ENCODE data around the gene SDC3.

SDC3 gene

DNA sequence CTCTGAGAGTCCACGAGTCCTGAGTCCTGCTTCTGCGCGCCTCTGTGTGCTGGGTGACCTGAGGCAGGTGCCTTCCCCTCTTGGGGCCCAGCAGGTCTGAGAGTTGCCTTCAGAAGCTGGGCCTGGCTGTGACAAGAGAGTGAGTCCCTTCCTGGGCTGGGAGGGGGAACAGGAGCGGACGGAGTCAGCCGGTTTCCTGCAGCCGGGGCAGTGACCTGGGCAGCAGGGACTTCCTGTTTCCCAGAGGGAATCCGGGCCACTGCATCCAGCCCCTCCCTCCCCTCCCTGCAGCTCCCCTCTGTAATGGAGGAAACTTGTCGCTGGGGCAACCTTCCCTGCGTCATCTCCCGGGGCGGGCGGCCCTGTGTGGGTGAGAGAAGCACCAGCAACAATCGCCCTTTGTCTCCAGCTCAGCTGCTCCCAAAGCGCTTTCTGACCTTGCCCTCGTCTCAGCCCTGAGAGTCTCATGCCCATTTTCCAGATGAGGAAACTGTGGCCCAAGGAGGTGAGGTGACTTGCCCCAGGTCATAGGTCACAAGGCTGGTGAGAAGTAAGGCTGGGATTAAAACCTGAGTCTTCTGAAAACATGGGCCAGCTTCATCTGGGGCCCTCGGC, 61.1 kb downstream of the SDC3 start:
- no peak for DNase-seq (ENCODE audit: low spot score)

- no peak for DNase-seq (ENCODE audit: low spot score)
Observed at GRCh38 chr1:30846587-30846986, 62.0 kb downstream of the SDC3 start.

DNA sequence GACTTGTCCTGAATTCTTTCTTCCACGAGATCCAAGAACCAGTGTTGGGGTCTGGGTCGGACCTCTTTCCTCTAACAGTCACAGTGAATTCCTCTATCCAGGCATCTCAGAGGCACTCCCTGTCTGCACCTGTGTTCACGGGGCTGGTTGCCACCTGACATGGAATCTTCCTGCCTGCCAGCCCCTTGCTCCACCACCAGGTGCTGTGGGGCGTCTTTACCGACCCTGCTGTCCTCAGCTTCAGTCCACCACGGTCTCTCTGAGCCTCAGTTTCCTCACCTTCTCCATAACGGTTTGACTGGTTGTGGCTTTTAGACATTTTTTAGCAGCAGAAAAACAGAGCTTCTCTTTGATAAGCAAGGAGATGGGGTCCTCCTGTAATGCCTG, 62.7 kb downstream of the SDC3 start:
- no peak for DNase-seq (ENCODE audit: low spot score)

DNA sequence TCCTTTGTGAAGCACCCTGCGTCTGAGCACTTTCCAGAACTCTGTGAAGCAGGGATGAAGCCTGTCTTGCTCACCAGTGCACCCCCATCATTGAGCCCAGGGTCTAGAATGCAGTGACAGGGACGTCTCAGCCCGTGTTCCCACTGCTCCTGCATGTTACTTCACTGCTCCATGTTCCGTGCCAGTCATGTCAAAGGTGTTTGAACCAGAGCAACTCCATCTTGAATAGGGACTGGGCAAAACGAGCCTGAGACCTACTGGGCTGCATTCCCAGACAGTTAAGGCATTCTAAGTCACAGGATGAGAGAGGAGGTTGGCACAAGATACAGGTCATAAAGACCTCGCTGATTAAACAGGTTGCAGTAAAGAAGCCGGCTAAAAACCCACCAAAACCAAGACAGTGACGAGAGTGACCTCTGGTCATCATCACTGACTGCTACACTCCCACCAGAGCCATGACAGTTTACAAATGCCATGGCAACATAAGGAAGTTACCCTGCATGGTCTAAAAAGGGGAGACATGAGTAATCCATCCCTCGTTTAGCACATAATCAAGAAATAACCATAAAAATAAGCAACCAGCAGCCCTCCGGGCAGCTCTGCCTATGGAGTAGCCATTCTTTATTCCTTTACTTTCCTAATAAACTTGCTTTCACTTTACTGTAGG, 63.2 kb downstream of the SDC3 start:
- no peak for DNase-seq (ENCODE audit: low spot score)

- DNase-seq (ENCODE audit: low spot score): no peak
Observed at GRCh38 chr1:30844631-30845030, 63.9 kb downstream of the SDC3 start.

- DNase-seq (ENCODE audit: low spot score): no peak
Observed at GRCh38 chr1:30842697-30843354, 65.7 kb downstream of the SDC3 start.

- DNase-seq (ENCODE audit: low spot score): no peak
Observed at GRCh38 chr1:30840904-30841598, 67.5 kb downstream of the SDC3 start.

DNA sequence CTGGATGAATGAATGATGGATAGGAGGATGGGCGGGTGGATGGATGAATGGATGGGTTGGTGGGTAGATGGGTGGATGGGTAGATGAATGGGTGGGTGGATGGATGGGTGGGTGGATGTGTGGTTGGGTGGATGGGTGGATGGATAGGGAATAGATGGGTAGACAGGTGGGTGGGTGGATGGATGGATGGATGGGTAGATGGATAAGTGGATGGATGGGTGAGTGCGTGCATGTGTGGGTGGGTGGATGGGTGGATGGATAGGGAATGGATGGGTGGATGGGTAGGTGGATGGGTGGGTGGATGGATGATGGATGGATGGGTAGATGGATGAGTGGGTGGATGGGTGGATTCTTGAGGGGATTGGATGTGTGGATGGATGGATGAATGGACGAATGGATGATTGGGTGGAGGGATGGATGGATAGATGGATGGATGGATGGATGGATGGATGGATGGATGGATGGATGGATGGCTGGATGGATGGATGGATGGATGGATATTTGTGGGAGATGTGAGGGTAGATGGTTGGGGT, 68.7 kb downstream of the SDC3 start:
- no peak for DNase-seq (ENCODE audit: low spot score)

DNA sequence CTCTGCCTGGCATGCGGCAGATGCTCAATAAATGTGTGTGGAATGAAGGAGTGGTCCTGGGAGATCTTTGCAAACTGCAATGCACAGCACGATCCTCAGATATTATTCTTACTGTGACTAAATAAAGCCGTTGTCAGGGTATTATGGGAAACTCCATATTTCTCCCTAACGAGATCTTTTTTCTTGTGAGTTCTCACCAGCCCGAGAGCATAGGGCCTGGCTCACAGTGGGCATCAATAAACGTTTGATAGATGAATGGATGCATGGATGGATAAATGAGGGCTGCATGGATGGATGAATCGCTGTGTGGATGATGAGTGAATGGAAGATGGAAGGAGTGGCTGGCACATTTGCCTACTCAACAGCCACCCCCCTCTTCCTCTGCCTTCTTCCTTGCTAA, 69.6 kb downstream of the SDC3 start:
- no peak for DNase-seq (ENCODE audit: low spot score)

DNA sequence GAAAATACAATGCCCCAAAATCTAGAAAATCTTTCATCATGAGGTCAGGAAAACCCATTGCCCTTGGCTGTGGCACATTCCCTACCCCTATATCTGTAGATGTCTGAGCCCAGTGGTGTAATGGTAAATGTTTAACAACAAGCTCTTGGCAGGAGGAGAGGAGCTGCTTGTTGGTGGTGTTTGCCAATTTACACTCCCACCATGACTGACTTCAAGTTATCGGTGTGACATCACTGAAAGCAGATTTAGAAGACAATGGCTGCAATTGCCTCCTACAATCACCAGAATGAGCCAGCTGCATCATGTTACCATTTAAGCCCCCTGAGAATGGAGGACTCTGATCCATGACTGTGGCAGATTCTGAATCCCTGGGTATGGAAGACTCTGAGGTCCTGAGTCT, 70.9 kb downstream of the SDC3 start:
- no peak for DNase-seq (ENCODE audit: low spot score)

- no peak for DNase-seq (ENCODE audit: low spot score)
Observed at GRCh38 chr1:30834253-30834652, 74.3 kb downstream of the SDC3 start.

DNA sequence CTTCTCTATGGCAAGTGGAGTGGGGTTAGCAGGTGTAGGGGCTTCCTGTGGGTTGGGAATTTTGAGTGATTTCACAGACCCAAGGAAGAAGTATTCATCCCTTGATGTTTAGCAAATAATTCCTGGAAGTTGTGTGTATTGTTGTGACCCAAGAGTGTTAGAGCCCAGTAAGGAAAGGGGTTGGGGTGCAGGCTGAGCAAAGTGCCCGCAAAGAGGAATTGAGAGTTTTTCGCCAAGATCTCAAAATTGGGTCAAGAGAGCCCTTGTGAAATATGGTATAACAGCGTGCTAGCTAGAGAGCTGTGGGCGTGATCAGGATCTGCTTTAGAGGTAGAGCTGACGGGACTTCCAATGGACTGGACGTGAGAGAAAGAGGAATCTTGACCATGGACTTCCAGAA, 78.0 kb downstream of the SDC3 start:
- no peak for DNase-seq (ENCODE audit: low spot score)

GRCh38 chr1:30829889-30830288, 78.7 kb downstream of the SDC3 start:
- no peak for DNase-seq (ENCODE audit: low spot score)

- DNase-seq (ENCODE audit: low spot score): no peak
Observed at GRCh38 chr1:30824736-30825429, 83.7 kb downstream of the SDC3 start.

DNA sequence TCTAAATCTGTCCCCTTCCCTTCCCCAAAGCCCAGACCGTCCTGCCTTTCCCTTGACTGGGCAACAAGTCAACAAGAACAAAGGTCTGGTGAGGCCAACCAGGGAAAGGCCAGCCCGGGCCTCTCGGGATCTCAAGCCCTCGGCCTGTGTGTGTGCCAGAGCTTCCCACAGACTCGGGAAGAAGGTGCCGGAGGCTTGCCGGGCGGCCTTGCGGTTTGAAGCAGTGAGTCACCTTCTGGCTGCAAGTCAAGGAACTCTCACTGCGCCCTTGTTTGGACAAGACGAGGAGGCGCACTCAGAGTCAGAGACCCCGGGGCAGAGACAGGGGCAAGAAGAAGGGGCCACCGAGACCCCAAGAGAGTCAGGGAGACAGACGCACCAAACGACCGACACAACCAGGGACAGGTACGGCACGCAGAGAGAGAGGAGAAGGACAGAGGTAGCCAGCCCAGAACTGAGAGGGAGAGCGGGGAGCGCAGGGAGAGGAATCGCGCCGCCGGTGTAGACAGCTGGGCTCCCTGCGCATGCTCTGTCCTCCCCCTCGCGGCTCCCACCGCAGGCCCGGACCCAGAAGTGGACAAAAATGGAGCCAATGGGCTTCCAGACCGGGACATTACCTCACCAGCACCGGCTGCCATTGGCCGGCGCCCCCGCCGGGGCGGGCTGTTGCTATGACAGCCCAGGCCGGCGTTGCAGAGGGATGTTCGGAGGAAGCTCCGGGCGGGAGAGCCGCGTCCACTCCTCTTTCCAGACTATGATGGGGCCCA, 84.4 kb downstream of the SDC3 start:
- DNase-seq (ENCODE audit: low spot score): peak; percentile 96

DNA sequence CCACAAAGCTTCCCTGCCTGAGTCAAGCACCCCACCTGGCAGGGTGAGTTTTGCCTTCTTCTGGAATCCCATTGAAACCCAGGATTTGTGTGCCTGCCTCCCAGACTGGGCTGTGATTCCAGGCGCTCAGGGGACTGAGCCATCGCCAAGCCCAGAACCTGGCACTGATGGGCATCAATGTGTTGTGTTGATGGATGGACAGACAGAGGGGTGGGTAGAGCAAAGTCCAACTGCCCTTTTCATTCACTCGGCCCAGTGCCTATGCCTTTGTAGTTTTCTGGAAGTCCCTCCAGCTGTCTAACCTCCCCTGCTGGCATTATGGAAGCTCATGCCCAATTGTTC, 85.0 kb downstream of the SDC3 start:
- DNase-seq (ENCODE audit: low spot score): no peak

- no peak for DNase-seq (ENCODE audit: low spot score)
Observed at GRCh38 chr1:30822966-30823581, 85.5 kb downstream of the SDC3 start.

- DNase-seq (ENCODE audit: low spot score): no peak
Observed at GRCh38 chr1:30822006-30822405, 86.6 kb downstream of the SDC3 start.

DNA sequence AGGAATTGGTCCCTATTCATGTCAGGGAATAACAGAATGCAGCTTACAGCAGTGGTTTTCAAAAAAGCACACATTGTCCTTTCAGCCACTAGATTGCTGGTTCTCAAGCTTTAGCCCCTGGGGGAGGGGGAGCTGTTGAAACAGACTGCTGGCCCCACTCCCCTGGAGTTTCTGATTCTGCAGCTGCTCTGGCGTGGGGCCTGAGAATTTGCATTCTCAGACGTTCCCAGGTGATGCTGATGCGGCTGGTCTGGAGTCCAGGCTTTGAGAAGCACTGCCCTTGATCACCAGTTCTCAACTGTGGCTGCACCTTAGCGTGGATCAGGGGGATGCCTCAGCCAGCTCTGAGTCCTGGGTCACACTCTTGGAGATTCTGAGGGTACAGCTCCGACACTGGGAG, 88.3 kb downstream of the SDC3 start:
- DNase-seq (ENCODE audit: low spot score): no peak
